HCT116 (cell line): ENCODE measurements around the gene TCFL5. TPM values are rescaled to one million over a fixed set of nuclear protein-coding genes. Genes with fewer than 3 reads are reported as not detected.

ENCODE experiments used
- ATAC-seq: fragments of 200-7000 bp; cut with Tn5 transposase; 2 replicates; pipeline ENCODE4 v1.9.1; 2020; ENCODE audit warnings: mild to moderate bottlenecking, moderate library complexity
- BruUV-seq: library from RNA; stranded (reverse); fragments of 400-500 nt; replicated peaks from 2 replicates; lab custom pipeline; 2021; lab: Mats Ljungman, UMichigan
- CTCF ChIA-PET: fragments of 300-600 bp; sonication (Branson Sonifier 250); formaldehyde crosslinking; loops from one replicate; lab custom pipeline; 2021; ENCODE audit warnings: antibody characterized with exemption; lab: Charles Lee
- POLR2A ChIA-PET: fragments of 300-600, 350-600 bp; sonication (Branson Sonifier 250); formaldehyde crosslinking; loops from one replicate; lab custom pipeline; 2021; ENCODE audit warnings: antibody characterized with exemption; lab: Charles Lee
- RAD21 ChIA-PET, 2 experiments: fragments of 300-600 bp; sonication (Branson Sonifier 250); formaldehyde crosslinking; loops; one replicate each; lab custom pipeline; 2023; ENCODE audit warnings: low total read pairs in 2 of 2; ENCODE audit not compliant: uncharacterized antibody in 2 of 2, unreplicated experiment in 2 of 2, low non-redundant PET in 1 of 2; lab: Charles Lee
- DNase-seq: peaks from one replicate; pipeline ENCODE4 v3.0.0-alpha.2; 2010; ENCODE audit warnings: low read depth, low spot score
- H2AFZ ChIP-seq: fragments of 200-600 bp; shearing (Covaris generic), sonication (generic); 2 replicates; pipeline ENCODE4 v1.6.1; 2017; ENCODE audit warnings: low read depth, mixed run types, mixed read lengths, antibody characterized with exemption, low read length; ENCODE audit not compliant: poor library complexity, severe bottlenecking
- H3K27ac ChIP-seq: 2 replicates; pipeline ENCODE4 v1.5.1; 2012; ENCODE audit warnings: low read depth, low read length
- H3K27me3 ChIP-seq: fragments of 200-600 bp; sonication (generic); 2 replicates; pipeline ENCODE4 v1.6.1; 2016; ENCODE audit warnings: mixed run types, low read length, mixed read lengths; ENCODE audit not compliant: insufficient read depth
- H3K36me3 ChIP-seq, 2 experiments: fragments of 200-500 bp in 1 of 2; fragments of 200-600 bp in 1 of 2; sonication (Bioruptor generic) in 1 of 2; sonication (generic) in 1 of 2; 2 replicates each; pipeline versions ENCODE4 v1.5.1 to v1.6.1; 2014 to 2016; ENCODE audit warnings: low read length in 2 of 2, inconsistent platforms in 1 of 2, mixed read lengths in 1 of 2, mixed run types in 1 of 2; ENCODE audit not compliant: insufficient read depth in 2 of 2, control insufficient read depth in 1 of 2
- H3K4me1 ChIP-seq, 2 experiments: fragments of 200-600 bp in 1 of 2; sonication (generic) in 1 of 2; 2 replicates each; pipeline versions ENCODE4 v1.5.1 to v1.6.1; 2012 to 2017; ENCODE audit warnings: low read length in 2 of 2, inconsistent platforms in 1 of 2, mild to moderate bottlenecking in 1 of 2, mixed read lengths in 1 of 2, mixed run types in 1 of 2, moderate library complexity in 1 of 2; ENCODE audit not compliant: insufficient read depth in 2 of 2, control insufficient read depth in 1 of 2
- H3K4me2 ChIP-seq: fragments of 200-600 bp; sonication (generic); 2 replicates; pipeline ENCODE4 v1.6.1; 2017; ENCODE audit warnings: mixed run types, low read length, mixed read lengths
- H3K4me3 ChIP-seq, 2 experiments: fragments of 200-600 bp in 1 of 2; sonication (generic) in 1 of 2; replicated peaks in 1 of 2; 2 replicates each; pipeline ENCODE4 v1.5.1; 2011 to 2016; ENCODE audit warnings: low read length in 2 of 2, control low read depth in 1 of 2, low read depth in 1 of 2, mild to moderate bottlenecking in 1 of 2, mixed read lengths in 1 of 2, mixed run types in 1 of 2
- H3K79me2 ChIP-seq: fragments of 200-600 bp; sonication (generic); 2 replicates; pipeline ENCODE4 v1.6.1; 2017; ENCODE audit warnings: mild to moderate bottlenecking, mixed run types, low read length, moderate library complexity, mixed read lengths; ENCODE audit not compliant: insufficient read depth
- H3K9ac ChIP-seq: fragments of 200-600 bp; sonication (generic); 2 replicates; pipeline ENCODE4 v1.6.1; 2016; ENCODE audit warnings: low read length, mixed read lengths
- H3K9me2 ChIP-seq: fragments of 200-600 bp; sonication (generic), shearing (Covaris generic); 2 replicates; pipeline ENCODE4 v1.6.1; 2017; ENCODE audit warnings: mixed run types, mild to moderate bottlenecking, moderate library complexity; ENCODE audit not compliant: insufficient read depth
- H3K9me3 ChIP-seq, 2 experiments: fragments of 200-500 bp in 1 of 2; fragments of 200-600 bp in 1 of 2; sonication (Bioruptor generic) in 1 of 2; sonication (generic) in 1 of 2; 2 replicates each; pipeline ENCODE4 v1.6.1; 2014 to 2017; ENCODE audit warnings: low read length in 2 of 2, mixed read lengths in 2 of 2, inconsistent platforms in 1 of 2, low read depth in 1 of 2, mild to moderate bottlenecking in 1 of 2, mixed run types in 1 of 2, moderate library complexity in 1 of 2; ENCODE audit not compliant: control insufficient read depth in 1 of 2, insufficient read depth in 1 of 2
- H4K20me1 ChIP-seq: fragments of 200-600 bp; sonication (generic), shearing (Covaris generic); 2 replicates; pipeline ENCODE4 v1.6.1; 2017; ENCODE audit warnings: mixed run types, mild to moderate bottlenecking, moderate library complexity; ENCODE audit not compliant: insufficient read depth
- CBX3 ChIP-seq: IDR thresholded peaks from 2 replicates; pipeline ENCODE4 v1.6.1; 2012; ENCODE audit warnings: low read depth
- CEBPB ChIP-seq: IDR thresholded peaks from 2 replicates; pipeline ENCODE4 v1.6.1; 2012; ENCODE audit warnings: low read depth
- EGR1 ChIP-seq: IDR thresholded peaks from 2 replicates; pipeline ENCODE4 v1.6.1; 2012; ENCODE audit warnings: low read depth
- EZH2phosphoT487 ChIP-seq: fragments of 200-600 bp; IDR thresholded peaks from 2 replicates; pipeline ENCODE4 v1.6.1; 2018; ENCODE audit warnings: antibody characterized with exemption, borderline replicate concordance
- FOSL1 ChIP-seq: IDR thresholded peaks from 2 replicates; pipeline ENCODE4 v1.6.1; 2012; ENCODE audit warnings: low read depth
- JUND ChIP-seq: IDR thresholded peaks from 2 replicates; pipeline ENCODE4 v1.6.1; 2012
- POLR2A ChIP-seq: IDR thresholded peaks from 2 replicates; pipeline ENCODE4 v1.7.0; 2011; ENCODE audit warnings: borderline replicate concordance; ENCODE audit not compliant: insufficient read depth, insufficient read length; ENCODE audit errors: extremely low read depth
- POLR2AphosphoS5 ChIP-seq: IDR thresholded peaks from 2 replicates; pipeline ENCODE4 v1.6.1; 2011; ENCODE audit warnings: mild to moderate bottlenecking, low read depth, low read length, moderate library complexity
- SIN3A ChIP-seq: IDR thresholded peaks from 2 replicates; pipeline ENCODE4 v1.6.1; 2012; ENCODE audit warnings: low read depth
- SP1 ChIP-seq: IDR thresholded peaks from 2 replicates; pipeline ENCODE4 v1.6.1; 2012; ENCODE audit warnings: low read depth
- SRF ChIP-seq: IDR thresholded peaks from 2 replicates; pipeline ENCODE4 v1.6.1; 2012; ENCODE audit warnings: low read depth
- TCF7L2 ChIP-seq: IDR thresholded peaks from 2 replicates; pipeline ENCODE4 v1.7.0; 2011; ENCODE audit warnings: borderline replicate concordance, inconsistent platforms; ENCODE audit not compliant: insufficient read depth, insufficient read length; ENCODE audit errors: extremely low read depth
- ZNF274 ChIP-seq: fragments of 200-500 bp; sonication (Bioruptor generic); IDR thresholded peaks from 2 replicates; pipeline ENCODE4 v1.6.1; 2014; ENCODE audit warnings: mild to moderate bottlenecking, low read depth, low read length, inconsistent platforms
- intact Hi-C: fragments of 100-400 bp; cut with micrococcal nuclease; formaldehyde crosslinking; loops from 2 replicates; pipeline ENCODE4 v1.10.0; 2022
- total RNA-seq: library from RNA; stranded (reverse); gene quantifications from one replicate; pipeline ENCODE4 v1.2.1, GENCODE V29; 2021; ENCODE audit not compliant: unreplicated experiment
- TF ChIP-seq, protein P1 (sequence below): IDR thresholded peaks from 2 replicates; pipeline ENCODE4 v1.6.1; 2012; ENCODE audit warnings: low read depth
- TF ChIP-seq, protein P2 (sequence below), 3 experiments: fragments of 200-600 bp in 1 of 3; sonication (generic) in 1 of 3; IDR thresholded peaks in 2 of 3; conservative IDR thresholded peaks in 1 of 3; 2 replicates each; pipeline ENCODE4 v1.5.1; 2012 to 2017; ENCODE audit warnings: low read depth in 2 of 3, low read length in 2 of 3, antibody characterized with exemption in 1 of 3, borderline replicate concordance in 1 of 3, control low read depth in 1 of 3, mild to moderate bottlenecking in 1 of 3, mixed read lengths in 1 of 3, mixed run types in 1 of 3, moderate library complexity in 1 of 3; ENCODE audit not compliant: insufficient read depth in 1 of 3
- TF ChIP-seq, protein P3 (sequence below): IDR thresholded peaks from 2 replicates; pipeline ENCODE4 v1.6.1; 2011; ENCODE audit warnings: mild to moderate bottlenecking, low read length, moderate library complexity; ENCODE audit not compliant: insufficient replicate concordance; ENCODE audit errors: extremely low read depth
- TF ChIP-seq, protein P4 (sequence below): IDR thresholded peaks from 2 replicates; pipeline ENCODE4 v1.6.1; 2012

TCFL5 gene
- total RNA-seq, 1 experiment from 2014 or later: 20.4 TPM

- H3K27ac ChIP-seq: no peak overlapping the region
- no peak for DNase-seq
- POLR2A ChIA-PET: no interaction called here
- peaks cover 27 to 38% of the 10 kb centered on the region in 2 experiments for H3K4me1 ChIP-seq
- no peak for ATAC-seq
- H4K20me1 ChIP-seq: no peaks in the 10 kb centered on the region
- CTCF ChIA-PET: no interaction called here
- no TSS peak for BruUV-seq
- no peaks in the 10 kb centered on the region for H3K79me2 ChIP-seq
- H3K9me3 ChIP-seq: no peaks in the 10 kb centered on the region
- H3K4me2 ChIP-seq: no peak overlapping the region
- H2AFZ ChIP-seq: no peak overlapping the region
- intact Hi-C loops: no loop called here
- H3K9ac ChIP-seq: no peak overlapping the region
- H3K36me3 ChIP-seq: no peaks in the 10 kb centered on the region
- H3K27me3 ChIP-seq: no peaks in the 10 kb centered on the region
- H3K9me2 ChIP-seq: no peaks in the 10 kb centered on the region
- RAD21 ChIA-PET: no interaction called here
- no peak overlapping the region for H3K4me3 ChIP-seq
- TF ChIP-seq, protein P1, sequence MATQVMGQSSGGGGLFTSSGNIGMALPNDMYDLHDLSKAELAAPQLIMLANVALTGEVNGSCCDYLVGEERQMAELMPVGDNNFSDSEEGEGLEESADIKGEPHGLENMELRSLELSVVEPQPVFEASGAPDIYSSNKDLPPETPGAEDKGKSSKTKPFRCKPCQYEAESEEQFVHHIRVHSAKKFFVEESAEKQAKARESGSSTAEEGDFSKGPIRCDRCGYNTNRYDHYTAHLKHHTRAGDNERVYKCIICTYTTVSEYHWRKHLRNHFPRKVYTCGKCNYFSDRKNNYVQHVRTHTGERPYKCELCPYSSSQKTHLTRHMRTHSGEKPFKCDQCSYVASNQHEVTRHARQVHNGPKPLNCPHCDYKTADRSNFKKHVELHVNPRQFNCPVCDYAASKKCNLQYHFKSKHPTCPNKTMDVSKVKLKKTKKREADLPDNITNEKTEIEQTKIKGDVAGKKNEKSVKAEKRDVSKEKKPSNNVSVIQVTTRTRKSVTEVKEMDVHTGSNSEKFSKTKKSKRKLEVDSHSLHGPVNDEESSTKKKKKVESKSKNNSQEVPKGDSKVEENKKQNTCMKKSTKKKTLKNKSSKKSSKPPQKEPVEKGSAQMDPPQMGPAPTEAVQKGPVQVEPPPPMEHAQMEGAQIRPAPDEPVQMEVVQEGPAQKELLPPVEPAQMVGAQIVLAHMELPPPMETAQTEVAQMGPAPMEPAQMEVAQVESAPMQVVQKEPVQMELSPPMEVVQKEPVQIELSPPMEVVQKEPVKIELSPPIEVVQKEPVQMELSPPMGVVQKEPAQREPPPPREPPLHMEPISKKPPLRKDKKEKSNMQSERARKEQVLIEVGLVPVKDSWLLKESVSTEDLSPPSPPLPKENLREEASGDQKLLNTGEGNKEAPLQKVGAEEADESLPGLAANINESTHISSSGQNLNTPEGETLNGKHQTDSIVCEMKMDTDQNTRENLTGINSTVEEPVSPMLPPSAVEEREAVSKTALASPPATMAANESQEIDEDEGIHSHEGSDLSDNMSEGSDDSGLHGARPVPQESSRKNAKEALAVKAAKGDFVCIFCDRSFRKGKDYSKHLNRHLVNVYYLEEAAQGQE: no peak
- no peak for TF ChIP-seq EGR1
- TF ChIP-seq, protein P2, sequence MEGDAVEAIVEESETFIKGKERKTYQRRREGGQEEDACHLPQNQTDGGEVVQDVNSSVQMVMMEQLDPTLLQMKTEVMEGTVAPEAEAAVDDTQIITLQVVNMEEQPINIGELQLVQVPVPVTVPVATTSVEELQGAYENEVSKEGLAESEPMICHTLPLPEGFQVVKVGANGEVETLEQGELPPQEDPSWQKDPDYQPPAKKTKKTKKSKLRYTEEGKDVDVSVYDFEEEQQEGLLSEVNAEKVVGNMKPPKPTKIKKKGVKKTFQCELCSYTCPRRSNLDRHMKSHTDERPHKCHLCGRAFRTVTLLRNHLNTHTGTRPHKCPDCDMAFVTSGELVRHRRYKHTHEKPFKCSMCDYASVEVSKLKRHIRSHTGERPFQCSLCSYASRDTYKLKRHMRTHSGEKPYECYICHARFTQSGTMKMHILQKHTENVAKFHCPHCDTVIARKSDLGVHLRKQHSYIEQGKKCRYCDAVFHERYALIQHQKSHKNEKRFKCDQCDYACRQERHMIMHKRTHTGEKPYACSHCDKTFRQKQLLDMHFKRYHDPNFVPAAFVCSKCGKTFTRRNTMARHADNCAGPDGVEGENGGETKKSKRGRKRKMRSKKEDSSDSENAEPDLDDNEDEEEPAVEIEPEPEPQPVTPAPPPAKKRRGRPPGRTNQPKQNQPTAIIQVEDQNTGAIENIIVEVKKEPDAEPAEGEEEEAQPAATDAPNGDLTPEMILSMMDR (IDR thresholded peaks at IDR 0.05 in 2 of 3, conservative IDR thresholded peaks at IDR 0.05 in 1 of 3; ENCODE audit: borderline replicate concordance in 1 of 3, insufficient read depth in 1 of 3, low read depth in 2 of 3, low read length in 2 of 3): no peak
- TF ChIP-seq, protein P3, sequence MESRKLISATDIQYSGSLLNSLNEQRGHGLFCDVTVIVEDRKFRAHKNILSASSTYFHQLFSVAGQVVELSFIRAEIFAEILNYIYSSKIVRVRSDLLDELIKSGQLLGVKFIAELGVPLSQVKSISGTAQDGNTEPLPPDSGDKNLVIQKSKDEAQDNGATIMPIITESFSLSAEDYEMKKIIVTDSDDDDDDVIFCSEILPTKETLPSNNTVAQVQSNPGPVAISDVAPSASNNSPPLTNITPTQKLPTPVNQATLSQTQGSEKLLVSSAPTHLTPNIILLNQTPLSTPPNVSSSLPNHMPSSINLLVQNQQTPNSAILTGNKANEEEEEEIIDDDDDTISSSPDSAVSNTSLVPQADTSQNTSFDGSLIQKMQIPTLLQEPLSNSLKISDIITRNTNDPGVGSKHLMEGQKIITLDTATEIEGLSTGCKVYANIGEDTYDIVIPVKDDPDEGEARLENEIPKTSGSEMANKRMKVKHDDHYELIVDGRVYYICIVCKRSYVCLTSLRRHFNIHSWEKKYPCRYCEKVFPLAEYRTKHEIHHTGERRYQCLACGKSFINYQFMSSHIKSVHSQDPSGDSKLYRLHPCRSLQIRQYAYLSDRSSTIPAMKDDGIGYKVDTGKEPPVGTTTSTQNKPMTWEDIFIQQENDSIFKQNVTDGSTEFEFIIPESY: no peak
- no peak for TF ChIP-seq CBX3
- TF ChIP-seq JUND: no peak
- no peak for TF ChIP-seq ZNF274
- TF ChIP-seq SIN3A: no peak
- no peak for TF ChIP-seq FOSL1
- TF ChIP-seq EZH2phosphoT487: no peak
- no peak for TF ChIP-seq CEBPB
- no peak for TF ChIP-seq SP1
- TF ChIP-seq, protein P4, sequence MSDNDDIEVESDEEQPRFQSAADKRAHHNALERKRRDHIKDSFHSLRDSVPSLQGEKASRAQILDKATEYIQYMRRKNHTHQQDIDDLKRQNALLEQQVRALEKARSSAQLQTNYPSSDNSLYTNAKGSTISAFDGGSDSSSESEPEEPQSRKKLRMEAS: no peak
- TF ChIP-seq POLR2A: no peak
- TF ChIP-seq SRF: no peak
- TF ChIP-seq TCF7L2: no peak
- TF ChIP-seq POLR2AphosphoS5: no peak
- TF ChIP-seq, all 23 proteins: peak for 0
Measured at GRCh38 chr20:62826646-62827310, 34.8 kb downstream of the TCFL5 start.
